ENCODE data around the gene STARD3. TPM values are rescaled to one million over a fixed set of nuclear protein-coding genes. Genes with fewer than 3 reads are reported as not detected.

Gene STARD3
- total and polyA plus RNA-seq, 3 experiments from 2014 or later = 44.5 to 74.1 (median 71.4) TPM

DNA sequence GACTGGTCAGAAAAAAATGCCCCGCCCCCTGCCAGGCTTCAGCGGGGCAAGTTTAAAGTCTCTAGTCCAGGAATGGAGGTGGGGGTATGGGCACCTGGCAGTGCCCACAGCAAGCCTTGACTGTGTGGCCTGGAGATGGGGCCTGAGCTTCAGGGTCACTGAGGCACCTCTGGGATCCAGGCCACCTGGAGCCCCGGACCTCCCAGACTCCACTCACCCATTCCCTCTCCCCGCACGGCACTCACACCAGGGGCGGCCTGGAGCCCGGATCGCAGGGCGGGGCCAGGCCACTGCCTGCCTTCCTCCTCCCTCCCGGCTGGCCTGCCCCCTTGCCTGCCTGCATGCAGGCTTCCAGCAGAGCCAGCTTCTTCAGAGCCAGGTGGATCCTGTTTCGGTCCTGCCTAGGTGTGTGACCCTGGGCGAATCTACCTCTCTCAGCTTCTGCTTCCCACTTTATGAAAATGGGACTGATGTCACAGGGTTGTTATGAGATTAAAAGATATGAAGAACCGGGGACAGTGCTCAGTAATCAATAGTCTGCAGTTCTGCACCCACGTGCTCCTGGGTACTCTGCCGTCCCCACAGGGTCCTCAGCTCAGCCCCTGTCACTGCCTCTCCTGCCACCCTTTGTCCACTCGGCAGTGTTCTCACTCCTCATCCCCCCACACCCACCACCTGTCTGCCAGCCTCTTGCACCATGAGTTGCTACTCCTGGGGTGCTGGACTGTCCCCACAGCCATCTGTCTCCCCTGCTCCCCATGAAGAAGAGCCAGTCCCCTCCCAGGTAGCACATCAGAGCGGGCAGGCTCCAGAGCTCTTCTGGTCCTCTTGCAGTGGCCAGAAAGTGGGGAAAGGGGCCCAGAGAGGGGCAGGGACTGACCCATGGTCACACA lies 27.0 kb downstream of the STARD3 start:
- Histone ChIP-seq H3K27me3 (ENCODE audit: insufficient read depth, low read length, poor library complexity, severe bottlenecking) (no peaks in the 10 kb centered on the region), H3K9me3 (ENCODE audit: low read length) (no peaks in the 10 kb centered on the region), H3K4me1 (ENCODE audit: insufficient read depth, low read length) (peaks cover 11% of the 10 kb centered on the region), H3K4me3 (ENCODE audit: low read length) (no peak overlapping the region), H3K36me3 (ENCODE audit: insufficient read depth, low read length) (peaks cover 21% of the 10 kb centered on the region), H3K27ac (ENCODE audit: low read depth, low read length) (no peak overlapping the region)
- peaks cover 3 to 15% of the 10 kb centered on the region in 2 donors for H3K27me3 Mint-ChIP-seq
- peaks cover 4 to 16% (median 6%) of the 10 kb centered on the region in 3 donors for H3K4me1 Mint-ChIP-seq
- H3K9me3 Mint-ChIP-seq = no peaks in the 10 kb centered on the region
- DNase-seq = no peak
- peak overlapping the region in 1 of 7 donors; percentile 44 for H3K4me3 Mint-ChIP-seq
- POLR2A ChIA-PET = no interaction called here
- H3K36me3 Mint-ChIP-seq = peaks cover 0 to 38% (median 4%) of the 10 kb centered on the region in 3 donors
- CTCF ChIA-PET = interaction anchor here (1.1 to 9.1 kb wide), 3 partner anchors 10 to 42 kb away, joined by 3 to 54 read pairs (median 9); no protein-coding TSS in a partner anchor
- peak overlapping the region in 4 of 8 donors; percentile 23 to 71 (median 26) for H3K27ac Mint-ChIP-seq

DNA sequence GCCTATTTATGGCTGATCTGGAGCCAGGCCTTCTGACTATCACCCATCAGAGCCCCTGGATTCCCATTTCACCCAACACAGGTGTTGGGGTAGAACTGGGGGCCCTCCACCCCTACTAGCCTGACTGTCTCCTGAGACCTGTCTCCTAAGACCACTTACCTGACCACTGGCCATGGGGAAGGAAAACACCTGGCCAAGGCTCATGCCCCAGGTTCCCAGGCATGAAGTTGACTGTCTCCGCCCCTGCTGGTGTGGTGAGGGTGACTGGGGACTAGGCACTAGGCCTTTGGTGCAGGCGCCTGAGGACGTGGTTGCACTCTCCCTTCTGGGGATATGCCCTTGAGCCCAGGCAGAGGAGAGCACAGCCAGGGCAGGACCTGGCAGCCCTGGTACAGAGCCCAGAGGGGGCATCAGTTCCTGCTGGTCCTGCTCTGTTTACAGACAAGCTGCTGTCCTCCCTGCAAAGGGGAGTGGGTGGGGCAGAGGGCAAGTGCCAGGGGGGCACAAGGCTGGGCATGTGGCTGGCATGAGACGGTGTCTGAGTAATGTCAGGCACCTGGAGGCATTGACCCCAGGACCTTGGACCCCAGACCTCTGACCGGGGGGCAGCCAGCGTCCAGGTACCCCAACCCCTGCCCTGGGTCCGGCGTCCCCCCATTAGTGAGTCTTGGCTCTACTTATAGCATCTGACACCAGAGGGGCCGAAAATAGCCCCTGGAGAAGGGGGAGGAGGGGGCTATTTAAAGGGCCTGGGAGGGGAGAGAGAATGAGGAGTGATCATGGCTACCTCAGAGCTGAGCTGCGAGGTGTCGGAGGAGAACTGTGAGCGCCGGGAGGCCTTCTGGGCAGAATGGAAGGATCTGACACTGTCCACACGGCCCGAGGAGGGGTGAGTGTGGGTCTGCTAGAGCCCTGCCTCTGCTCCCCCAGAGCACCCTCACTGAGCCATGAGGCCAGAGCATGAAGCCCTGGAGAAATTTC lies 27.9 kb downstream of the STARD3 start, which contains the start of gene TCAP:
Gene TCAP (plus strand): TSS at position 769 of the 981 bp plus-strand sequence. CDS start 11 bp downstream, at position 780.
- Mint-ChIP-seq H3K9me3 (no peaks in the 10 kb centered on the region), H3K4me3 (peak within 1 kb of the TSS in 2 of 7 donors; percentile 23 to 28), H3K27me3 (peaks cover 3 to 19% of the 10 kb centered on the region in 2 donors), H3K27ac (peak within 1 kb of the TSS in 5 of 8 donors; percentile 23 to 71 (median 33)), H3K36me3 (peaks cover 0 to 31% (median 4%) of the 10 kb centered on the region in 3 donors), H3K4me1 (peaks cover 4 to 16% (median 6%) of the 10 kb centered on the region in 3 donors)
- Histone ChIP-seq H3K9me3 (ENCODE audit: low read length) (no peaks in the 10 kb centered on the region), H3K27ac (ENCODE audit: low read depth, low read length) (no peak within 1 kb of the TSS), H3K36me3 (ENCODE audit: insufficient read depth, low read length) (peaks cover 19% of the 10 kb centered on the region), H3K4me3 (ENCODE audit: low read length) (no peak within 1 kb of the TSS), H3K4me1 (ENCODE audit: insufficient read depth, low read length) (peaks cover 6% of the 10 kb centered on the region), H3K27me3 (ENCODE audit: insufficient read depth, low read length, poor library complexity, severe bottlenecking) (no peaks in the 10 kb centered on the region)
- CTCF ChIA-PET = interaction anchor here (0.9 to 9.1 kb wide), 5 partner anchors 10 to 43 kb away, joined by 3 to 60 read pairs (median 9); no protein-coding TSS in a partner anchor
- POLR2A ChIA-PET = no interaction called here
- DNase-seq = no peak

DNA sequence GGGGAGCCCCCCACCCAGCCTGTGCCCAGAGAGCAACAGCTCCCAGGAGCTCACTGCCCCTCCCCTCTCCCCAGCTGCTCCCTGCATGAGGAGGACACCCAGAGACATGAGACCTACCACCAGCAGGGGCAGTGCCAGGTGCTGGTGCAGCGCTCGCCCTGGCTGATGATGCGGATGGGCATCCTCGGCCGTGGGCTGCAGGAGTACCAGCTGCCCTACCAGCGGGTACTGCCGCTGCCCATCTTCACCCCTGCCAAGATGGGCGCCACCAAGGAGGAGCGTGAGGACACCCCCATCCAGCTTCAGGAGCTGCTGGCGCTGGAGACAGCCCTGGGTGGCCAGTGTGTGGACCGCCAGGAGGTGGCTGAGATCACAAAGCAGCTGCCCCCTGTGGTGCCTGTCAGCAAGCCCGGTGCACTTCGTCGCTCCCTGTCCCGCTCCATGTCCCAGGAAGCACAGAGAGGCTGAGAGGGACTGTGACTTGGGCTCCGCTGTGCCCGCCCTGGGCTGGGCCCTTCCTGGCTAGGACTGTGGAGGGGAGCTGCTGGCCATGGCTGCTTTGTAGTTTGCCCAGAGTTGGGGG lies 28.8 kb downstream of the STARD3 start:
- peaks cover 11% of the 10 kb centered on the region for H3K36me3 ChIP-seq (ENCODE audit: insufficient read depth, low read length)
- Mint-ChIP-seq H3K36me3 (peaks cover 0 to 23% (median 4%) of the 10 kb centered on the region in 3 donors), H3K4me3 (peak overlapping the region in 1 of 7 donors; percentile 23), H3K27ac (peak overlapping the region in 1 of 8 donors; percentile 33), H3K4me1 (peaks cover 4 to 16% (median 6%) of the 10 kb centered on the region in 3 donors), H3K27me3 (peaks cover 3 to 23% of the 10 kb centered on the region in 2 donors), H3K9me3 (no peaks in the 10 kb centered on the region)
- no peaks in the 10 kb centered on the region for H3K27me3 ChIP-seq (ENCODE audit: insufficient read depth, low read length, poor library complexity, severe bottlenecking)
- H3K9me3 ChIP-seq (ENCODE audit: low read length) = no peaks in the 10 kb centered on the region
- no peak overlapping the region for H3K27ac ChIP-seq (ENCODE audit: low read depth, low read length)
- ChIA-PET POLR2A (interaction anchor here (0.6 kb wide), 1 partner anchor 64 kb away, joined by 3 read pairs; no protein-coding TSS in a partner anchor), CTCF (interaction anchor here (0.9 to 9.1 kb wide), 5 partner anchors 11 to 315 kb away, joined by 3 to 60 read pairs (median 4); partner anchors contain the start of gene PSMD3)
- H3K4me1 ChIP-seq (ENCODE audit: insufficient read depth, low read length) = peaks cover 6% of the 10 kb centered on the region
- no peak overlapping the region for H3K4me3 ChIP-seq (ENCODE audit: low read length)
- DNase-seq = no peak

DNA sequence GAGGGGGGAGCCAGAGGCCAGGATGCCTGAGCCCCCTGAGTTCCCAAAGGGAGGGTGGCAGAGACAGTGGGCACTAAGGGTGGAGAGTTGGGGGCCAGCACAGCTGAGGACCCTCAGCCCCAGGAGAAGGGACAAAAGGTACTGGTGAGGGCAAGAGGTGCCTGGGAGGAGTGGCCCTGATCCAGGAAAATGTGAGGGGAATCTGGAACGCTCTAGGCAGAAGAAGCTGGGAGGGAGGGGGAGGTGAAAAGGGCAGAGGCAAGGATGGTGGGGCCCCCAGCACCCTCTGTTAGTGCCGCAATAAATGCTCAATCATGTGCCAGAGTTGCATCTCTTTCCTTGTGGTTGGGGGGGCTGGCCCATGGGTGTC lies 29.3 kb downstream of the STARD3 start:
- DNase-seq = no peak
- Mint-ChIP-seq H3K4me3 (peak overlapping the region in 1 of 7 donors; percentile 28), H3K4me1 (peaks cover 4 to 16% (median 6%) of the 10 kb centered on the region in 3 donors), H3K27me3 (peaks cover 3 to 25% of the 10 kb centered on the region in 2 donors), H3K9me3 (no peaks in the 10 kb centered on the region), H3K36me3 (peaks cover 0 to 18% (median 2%) of the 10 kb centered on the region in 3 donors), H3K27ac (peak overlapping the region in 1 of 8 donors; percentile 72)
- Histone ChIP-seq H3K4me3 (ENCODE audit: low read length) (no peak overlapping the region), H3K36me3 (ENCODE audit: insufficient read depth, low read length) (peaks cover 6% of the 10 kb centered on the region), H3K27me3 (ENCODE audit: insufficient read depth, low read length, poor library complexity, severe bottlenecking) (no peaks in the 10 kb centered on the region), H3K9me3 (ENCODE audit: low read length) (no peaks in the 10 kb centered on the region), H3K27ac (ENCODE audit: low read depth, low read length) (no peak overlapping the region), H3K4me1 (ENCODE audit: insufficient read depth, low read length) (peaks cover 6% of the 10 kb centered on the region)
- POLR2A ChIA-PET = interaction anchor here (0.6 kb wide), 1 partner anchor 65 kb away, joined by 3 read pairs; no protein-coding TSS in a partner anchor
- CTCF ChIA-PET = interaction anchor here (0.9 to 9.1 kb wide), 6 partner anchors 11 to 314 kb away, joined by 3 to 60 read pairs (median 4); partner anchors contain the start of gene PSMD3

DNA sequence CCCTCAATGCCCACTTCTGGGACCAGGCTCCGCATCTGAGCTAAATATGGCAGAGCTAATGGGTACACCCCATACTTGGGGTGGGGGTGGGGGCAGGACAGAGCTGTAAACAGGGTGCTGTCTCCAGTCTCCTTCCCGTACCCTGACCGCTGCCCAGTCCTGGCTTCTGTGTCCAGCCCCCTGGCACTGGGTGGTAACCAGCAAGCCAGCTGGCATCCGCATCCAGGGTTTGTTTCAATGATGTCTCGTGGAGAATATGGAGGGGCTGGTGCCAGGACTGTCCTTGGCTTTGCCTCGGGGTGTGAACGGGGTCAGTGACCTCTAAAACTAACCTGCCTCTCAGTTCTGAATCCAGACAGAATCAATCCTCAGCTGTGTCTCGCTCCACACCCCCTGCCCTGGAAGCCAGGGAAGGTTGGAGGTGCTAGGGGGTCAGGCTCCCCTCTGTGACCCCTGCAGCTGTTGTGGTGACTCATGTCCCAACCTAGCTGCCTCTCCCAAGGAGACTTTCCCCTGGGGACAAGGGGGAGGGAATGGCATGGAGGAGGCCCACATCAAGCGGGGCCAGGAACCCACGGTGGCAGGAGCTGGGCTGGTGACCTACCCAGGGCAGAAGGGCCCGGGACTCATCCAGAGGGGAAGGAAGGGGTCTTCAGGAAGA lies 29.8 kb downstream of the STARD3 start:
- H3K27ac Mint-ChIP-seq = peak overlapping the region in 1 of 8 donors; percentile 72
- peak overlapping the region; percentile 24 for H3K27ac ChIP-seq (ENCODE audit: low read depth, low read length)
- H3K27me3 Mint-ChIP-seq = peaks cover 3 to 25% of the 10 kb centered on the region in 2 donors
- CTCF ChIA-PET = interaction anchor here (1.2 to 9.1 kb wide), 7 partner anchors 12 to 314 kb away, joined by 3 to 60 read pairs (median 4); partner anchors contain the start of gene PSMD3
- no peaks in the 10 kb centered on the region for H3K9me3 Mint-ChIP-seq
- POLR2A ChIA-PET = interaction anchor here (0.7 to 2.3 kb wide), 2 partner anchors 21 to 85 kb away, joined by 3 to 6 read pairs; partner anchors contain the start of gene PGAP3
- no peaks in the 10 kb centered on the region for H3K9me3 ChIP-seq (ENCODE audit: low read length)
- peaks cover 0 to 13% (median 0%) of the 10 kb centered on the region in 3 donors for H3K36me3 Mint-ChIP-seq
- no peak overlapping the region for H3K4me3 ChIP-seq (ENCODE audit: low read length)
- H3K4me3 Mint-ChIP-seq = peak overlapping the region in 6 of 7 donors; percentile 12 to 57 (median 40)
- H3K4me1 ChIP-seq (ENCODE audit: insufficient read depth, low read length) = peaks cover 6% of the 10 kb centered on the region
- H3K4me1 Mint-ChIP-seq = peaks cover 4 to 17% (median 6%) of the 10 kb centered on the region in 3 donors
- peaks cover 1% of the 10 kb centered on the region for H3K36me3 ChIP-seq (ENCODE audit: insufficient read depth, low read length)
- no peak for DNase-seq
- H3K27me3 ChIP-seq (ENCODE audit: insufficient read depth, low read length, poor library complexity, severe bottlenecking) = no peaks in the 10 kb centered on the region

DNA sequence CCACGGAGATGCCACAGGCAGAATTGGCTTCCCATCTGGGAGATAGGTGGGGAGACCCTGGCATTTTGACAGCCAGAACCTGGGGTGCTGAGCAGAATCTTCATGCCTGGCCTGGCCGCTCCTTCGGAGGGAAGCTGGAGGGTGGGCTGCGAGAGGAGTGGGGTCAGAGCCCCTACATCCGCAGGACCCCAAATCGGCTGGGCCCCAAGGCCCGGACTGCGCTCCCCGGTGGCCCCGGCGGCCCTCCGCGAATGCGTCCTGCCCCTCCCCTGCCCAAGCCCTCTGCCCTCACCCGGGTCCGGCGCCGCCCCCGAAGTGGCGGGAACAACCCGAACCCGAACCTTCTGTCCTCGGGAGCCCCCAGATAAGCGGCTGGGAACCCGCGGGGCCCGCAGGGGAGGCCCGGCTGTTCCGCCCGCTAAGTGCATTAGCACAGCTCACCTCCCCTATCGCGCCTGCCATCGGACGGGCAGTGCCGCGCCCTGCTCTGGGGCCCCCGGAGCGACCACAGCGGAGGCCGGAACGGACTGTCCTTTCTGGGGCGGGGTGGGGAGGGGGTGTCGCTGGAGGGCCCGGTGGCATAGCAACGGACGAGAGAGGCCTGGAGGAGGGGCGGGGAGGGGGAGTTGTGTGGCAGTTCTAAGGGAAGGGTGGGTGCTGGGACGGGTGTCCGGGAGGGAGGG lies 30.5 kb downstream of the STARD3 start:
- Mint-ChIP-seq H3K27ac (no peak overlapping the region), H3K4me3 (peak overlapping the region; percentile 12 to 81 (median 64)), H3K4me1 (peaks cover 6 to 21% (median 6%) of the 10 kb centered on the region in 3 donors), H3K27me3 (peaks cover 3 to 25% of the 10 kb centered on the region in 2 donors), H3K36me3 (peaks cover 0 to 8% (median 0%) of the 10 kb centered on the region in 3 donors), H3K9me3 (no peaks in the 10 kb centered on the region)
- H3K4me1 ChIP-seq (ENCODE audit: insufficient read depth, low read length) = peaks cover 6% of the 10 kb centered on the region
- peak overlapping the region; percentile 24 for H3K27ac ChIP-seq (ENCODE audit: low read depth, low read length)
- ChIA-PET POLR2A (interaction anchor here (0.7 to 2.3 kb wide), 2 partner anchors 20 to 85 kb away, joined by 3 to 6 read pairs; partner anchors contain the start of gene PGAP3), CTCF (interaction anchor here (1.2 to 9.1 kb wide), 9 partner anchors 11 to 313 kb away, joined by 3 to 60 read pairs (median 4); partner anchors contain the start of genes MIEN1 and PSMD3)
- no peaks in the 10 kb centered on the region for H3K27me3 ChIP-seq (ENCODE audit: insufficient read depth, low read length, poor library complexity, severe bottlenecking)
- DNase-seq = no peak
- H3K9me3 ChIP-seq (ENCODE audit: low read length) = no peaks in the 10 kb centered on the region
- no peak overlapping the region for H3K4me3 ChIP-seq (ENCODE audit: low read length)
- no peaks in the 10 kb centered on the region for H3K36me3 ChIP-seq (ENCODE audit: insufficient read depth, low read length)

All from CD8-positive, alpha-beta memory T cell (primary cell).